HepG2 (cell line): ENCODE results near the gene CIBAR2. TPM values are rescaled to one million over a fixed set of nuclear protein-coding genes. Genes with fewer than 3 reads are reported as not detected.

Experiments
- ELF1 ChIP-seq: sonication (generic); formaldehyde crosslinking; IDR thresholded peaks from 2 replicates; pipeline ENCODE4 v1.4.0; 2020; ENCODE audit warnings: missing genetic modification reagents
- FOSL2 ChIP-seq: sonication (generic); formaldehyde crosslinking; IDR thresholded peaks from 2 replicates; pipeline ENCODE4 v1.4.0; 2020; ENCODE audit warnings: missing genetic modification reagents
- FOXA3 ChIP-seq: IDR thresholded peaks from 2 replicates; pipeline ENCODE4 v1.6.1; 2016; ENCODE audit warnings: missing genetic modification reagents, missing compliant biosample characterization
- HCFC1 ChIP-seq: fragments of 150-350 bp; IDR thresholded peaks from 2 replicates; pipeline ENCODE4 v1.6.1; 2014; ENCODE audit warnings: low read depth, low read length
- HDAC1 ChIP-seq: sonication (generic); formaldehyde crosslinking; IDR thresholded peaks from 2 replicates; pipeline ENCODE4 v1.5.1; 2020; ENCODE audit warnings: mild to moderate bottlenecking, missing genetic modification reagents
- MAF1 ChIP-seq: sonication (generic); formaldehyde crosslinking; IDR thresholded peaks from 2 replicates; pipeline ENCODE4 v1.5.0; 2020; ENCODE audit warnings: missing genetic modification reagents, borderline replicate concordance
- NBN ChIP-seq: fragments of 450-650 bp; conservative IDR thresholded peaks from 2 replicates; pipeline ENCODE4 v1.6.1; 2017
- PITX1 ChIP-seq: sonication (generic); formaldehyde crosslinking; IDR thresholded peaks from 2 replicates; pipeline ENCODE4 v1.5.1; 2020; ENCODE audit warnings: mild to moderate bottlenecking, missing genetic modification reagents
- RBFOX2 ChIP-seq: fragments of 200-400 bp; formaldehyde crosslinking; IDR thresholded peaks from 2 replicates; pipeline ENCODE4 v1.6.1; 2017; ENCODE audit warnings: low read depth, mild to moderate bottlenecking, low read length
- SALL2 ChIP-seq: sonication (generic); formaldehyde crosslinking; IDR thresholded peaks from 2 replicates; pipeline ENCODE4 v1.8.1; 2023; ENCODE audit warnings: mild to moderate bottlenecking, missing genetic modification reagents, inconsistent platforms
- SAP130 ChIP-seq: IDR thresholded peaks from 2 replicates; pipeline ENCODE4 v1.6.1; 2016; ENCODE audit warnings: low read depth
- SRSF1 ChIP-seq: fragments of 200-400 bp; formaldehyde crosslinking; optimal IDR thresholded peaks from 2 replicates; pipeline ENCODE3; 2017; ENCODE audit warnings: mild to moderate bottlenecking, low read depth, low read length, moderate library complexity
- TBL1XR1 ChIP-seq: fragments of 150-350 bp; IDR thresholded peaks from 2 replicates; pipeline ENCODE4 v1.6.1; 2014; ENCODE audit warnings: borderline replicate concordance, low read length; ENCODE audit not compliant: partially characterized antibody
- TOPORS ChIP-seq: sonication (generic); formaldehyde crosslinking; IDR thresholded peaks from 2 replicates; pipeline ENCODE4 v1.8.0; 2023; ENCODE audit warnings: mild to moderate bottlenecking, missing genetic modification reagents
- TP53 ChIP-seq: sonication (generic); formaldehyde crosslinking; conservative IDR thresholded peaks from 2 replicates; pipeline ENCODE4 v1.4.0; 2020; ENCODE audit warnings: missing genetic modification reagents
- ZNF138 ChIP-seq: sonication (generic); formaldehyde crosslinking; IDR thresholded peaks from 2 replicates; pipeline ENCODE4 v1.5.0; 2020; ENCODE audit warnings: mild to moderate bottlenecking, low read depth, missing genetic modification reagents
- ZNF234 ChIP-seq: sonication (generic); formaldehyde crosslinking; conservative IDR thresholded peaks from 2 replicates; pipeline ENCODE4 v1.5.1; 2020; ENCODE audit warnings: mild to moderate bottlenecking, missing genetic modification reagents
- ZNF570 ChIP-seq: sonication (generic); formaldehyde crosslinking; IDR thresholded peaks from 2 replicates; pipeline ENCODE4 v1.4.0; 2020; ENCODE audit warnings: mild to moderate bottlenecking, missing genetic modification reagents, borderline replicate concordance
- ZNF577 ChIP-seq: sonication (generic); formaldehyde crosslinking; IDR thresholded peaks from 2 replicates; pipeline ENCODE4 v1.4.0; 2020; ENCODE audit warnings: mild to moderate bottlenecking, low read depth, missing genetic modification reagents, borderline replicate concordance
- ZSCAN25 ChIP-seq: sonication (generic); formaldehyde crosslinking; IDR thresholded peaks from 2 replicates; pipeline ENCODE4 v1.8.0; 2022; ENCODE audit warnings: mild to moderate bottlenecking, missing genetic modification reagents
- ZSCAN29 ChIP-seq: sonication (generic); formaldehyde crosslinking; conservative IDR thresholded peaks from 2 replicates; pipeline ENCODE4 v1.4.0; 2020; ENCODE audit warnings: mild to moderate bottlenecking, missing genetic modification reagents
- ZSCAN9 ChIP-seq: IDR thresholded peaks from 2 replicates; pipeline ENCODE4 v1.6.1; 2016; ENCODE audit warnings: borderline replicate concordance
- ZZZ3 ChIP-seq: sonication (generic); formaldehyde crosslinking; IDR thresholded peaks from 2 replicates; pipeline ENCODE4 v1.4.0; 2020; ENCODE audit warnings: missing genetic modification reagents, mild to moderate bottlenecking, borderline replicate concordance
- polyA plus RNA-seq, 8 experiments: library from polyadenylated mRNA; depleted of rRNA in 3 of 8; stranded (reverse) in 7 of 8; unstranded in 1 of 8; fragments of >200 nt; fragmentation: Illumina TruSeq in 4 of 8; extraction: Trizol in 4 of 8; gene quantifications; 2 replicates each; pipeline versions ENCODE4 v1.2.1 to v1.2.3, GENCODE V29; 2011 to 2016; ENCODE audit warnings: low read depth in 4 of 8, missing spikeins in 1 of 8, mixed read lengths in 1 of 8; ENCODE audit not compliant: insufficient read depth in 1 of 8
- total RNA-seq, 5 experiments: library from RNA; depleted of rRNA; stranded (reverse); fragments of >200 nt; fragmentation: Illumina TruSeq; extraction: Trizol; gene quantifications; 2 replicates each; pipeline ENCODE4 v1.2.3, GENCODE V29; 2016; ENCODE audit warnings: low read depth in 1 of 5
- TF ChIP-seq, protein P1 (sequence below): sonication (generic); formaldehyde crosslinking; IDR thresholded peaks from 2 replicates; pipeline ENCODE4 v1.4.0; 2020; ENCODE audit warnings: missing genetic modification reagents
- TF ChIP-seq, protein P2 (sequence below): sonication (generic); formaldehyde crosslinking; IDR thresholded peaks from 2 replicates; pipeline ENCODE4 v1.5.1; 2020; ENCODE audit warnings: mild to moderate bottlenecking, missing genetic modification reagents
- TF ChIP-seq, protein P3 (sequence below): sonication (generic); formaldehyde crosslinking; IDR thresholded peaks from 2 replicates; pipeline ENCODE4 v1.5.0; 2020; ENCODE audit warnings: missing genetic modification reagents

CIBAR2 gene
- total and polyA plus RNA-seq, 2 of the 13 experiments (the other 11 are each of a cell fraction or from before 2014, with no cell fraction given), result not detected

GRCh38 chr16:85137323-85138072, 25.2 kb upstream of the CIBAR2 start (continued):
- peak; percentile 85 for TF ChIP-seq ZSCAN29 (CRISPR knock-in tag)
- TF ChIP-seq, protein P1, sequence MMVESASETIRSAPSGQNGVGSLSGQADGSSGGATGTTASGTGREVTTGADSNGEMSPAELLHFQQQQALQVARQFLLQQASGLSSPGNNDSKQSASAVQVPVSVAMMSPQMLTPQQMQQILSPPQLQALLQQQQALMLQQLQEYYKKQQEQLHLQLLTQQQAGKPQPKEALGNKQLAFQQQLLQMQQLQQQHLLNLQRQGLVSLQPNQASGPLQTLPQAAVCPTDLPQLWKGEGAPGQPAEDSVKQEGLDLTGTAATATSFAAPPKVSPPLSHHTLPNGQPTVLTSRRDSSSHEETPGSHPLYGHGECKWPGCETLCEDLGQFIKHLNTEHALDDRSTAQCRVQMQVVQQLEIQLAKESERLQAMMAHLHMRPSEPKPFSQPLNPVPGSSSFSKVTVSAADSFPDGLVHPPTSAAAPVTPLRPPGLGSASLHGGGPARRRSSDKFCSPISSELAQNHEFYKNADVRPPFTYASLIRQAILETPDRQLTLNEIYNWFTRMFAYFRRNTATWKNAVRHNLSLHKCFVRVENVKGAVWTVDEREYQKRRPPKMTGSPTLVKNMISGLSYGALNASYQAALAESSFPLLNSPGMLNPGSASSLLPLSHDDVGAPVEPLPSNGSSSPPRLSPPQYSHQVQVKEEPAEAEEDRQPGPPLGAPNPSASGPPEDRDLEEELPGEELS (CRISPR knock-in tag), result peak; percentile 57; the same call in 1 of the 2 replicates
- TF ChIP-seq FOSL2 (CRISPR knock-in tag), result peak; percentile 52
- no peak for TF ChIP-seq SRSF1
- 0 out of 2 replicates have a peak, but pooled peaks have one; percentile 90 for TF ChIP-seq MAF1 (CRISPR knock-in tag)
- TF ChIP-seq SAP130 (CRISPR knock-in tag), result peak; percentile 74
- TF ChIP-seq ZNF234, result no peak; the same call in 1 of the 2 replicates
- peak; percentile 69 for TF ChIP-seq RBFOX2
- peak; percentile 77; the same call in 1 of the 2 replicates for TF ChIP-seq HDAC1 (CRISPR knock-in tag)
- no peak; the same call in 1 of the 2 replicates for TF ChIP-seq ZNF577 (CRISPR knock-in tag)
- no peak for TF ChIP-seq HCFC1
- TF ChIP-seq TOPORS (CRISPR knock-in tag), result no peak; the same call in 1 of the 2 replicates
- TF ChIP-seq, protein P2, sequence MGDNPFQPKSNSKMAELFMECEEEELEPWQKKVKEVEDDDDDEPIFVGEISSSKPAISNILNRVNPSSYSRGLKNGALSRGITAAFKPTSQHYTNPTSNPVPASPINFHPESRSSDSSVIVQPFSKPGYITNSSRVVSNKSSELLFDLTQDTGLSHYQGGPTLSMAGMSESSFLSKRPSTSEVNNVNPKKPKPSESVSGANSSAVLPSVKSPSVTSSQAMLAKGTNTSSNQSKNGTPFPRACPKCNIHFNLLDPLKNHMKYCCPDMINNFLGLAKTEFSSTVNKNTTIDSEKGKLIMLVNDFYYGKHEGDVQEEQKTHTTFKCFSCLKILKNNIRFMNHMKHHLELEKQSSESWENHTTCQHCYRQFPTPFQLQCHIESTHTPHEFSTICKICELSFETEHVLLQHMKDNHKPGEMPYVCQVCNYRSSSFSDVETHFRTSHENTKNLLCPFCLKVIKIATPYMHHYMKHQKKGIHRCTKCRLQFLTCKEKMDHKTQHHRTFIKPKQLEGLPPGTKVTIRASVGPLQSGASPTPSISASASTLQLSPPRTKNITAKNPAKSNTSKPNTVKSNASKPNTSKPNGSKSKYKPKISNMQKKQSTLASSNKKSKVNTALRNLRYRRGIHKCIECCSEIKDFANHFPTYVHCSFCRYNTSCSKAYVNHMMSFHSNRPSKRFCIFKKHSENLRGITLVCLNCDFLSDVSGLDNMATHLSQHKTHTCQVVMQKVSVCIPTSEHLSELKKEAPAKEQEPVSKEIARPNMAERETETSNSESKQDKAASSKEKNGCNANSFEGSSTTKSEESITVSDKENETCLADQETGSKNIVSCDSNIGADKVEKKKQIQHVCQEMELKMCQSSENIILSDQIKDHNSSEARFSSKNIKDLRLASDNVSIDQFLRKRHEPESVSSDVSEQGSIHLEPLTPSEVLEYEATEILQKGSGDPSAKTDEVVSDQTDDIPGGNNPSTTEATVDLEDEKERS (CRISPR knock-in tag), result no peak
- no peak for TF ChIP-seq ZNF138
- TF ChIP-seq NBN, result 0 out of 2 replicates have a peak, but pooled peaks have one; percentile 65
- TF ChIP-seq ZNF570, result no peak; the same call in 1 of the 2 replicates
- TF ChIP-seq PITX1 (CRISPR knock-in tag), result no peak
- peak; percentile 65; the same call in 1 of the 2 replicates for TF ChIP-seq ZSCAN9 (CRISPR knock-in tag)
- TF ChIP-seq FOXA3, result peak; percentile 68
- TF ChIP-seq SALL2 (CRISPR knock-in tag), result peak; percentile 92
- TF ChIP-seq, protein P3, sequence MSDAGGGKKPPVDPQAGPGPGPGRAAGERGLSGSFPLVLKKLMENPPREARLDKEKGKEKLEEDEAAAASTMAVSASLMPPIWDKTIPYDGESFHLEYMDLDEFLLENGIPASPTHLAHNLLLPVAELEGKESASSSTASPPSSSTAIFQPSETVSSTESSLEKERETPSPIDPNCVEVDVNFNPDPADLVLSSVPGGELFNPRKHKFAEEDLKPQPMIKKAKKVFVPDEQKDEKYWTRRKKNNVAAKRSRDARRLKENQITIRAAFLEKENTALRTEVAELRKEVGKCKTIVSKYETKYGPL (CRISPR knock-in tag), result peak; percentile 99
- TF ChIP-seq ZZZ3 (CRISPR knock-in tag), result no peak
- peak; percentile 59 for TF ChIP-seq ELF1 (CRISPR knock-in tag)
- 0 out of 2 replicates have a peak, but pooled peaks have one; percentile 79 for TF ChIP-seq TP53 (CRISPR knock-in tag)
- TF ChIP-seq TBL1XR1, result no peak
- no peak; the same call in 1 of the 2 replicates for TF ChIP-seq ZSCAN25
